GM19463 (cell line): ENCODE data around the gene NPPC.
A peak's percentile ranks its signal among the peaks of the same experiment; 100 is the strongest.
"Not testable (repeated sequence)": the region's sequence is repeated elsewhere in the genome, so short reads cannot be mapped to it uniquely, and the experiment has no call there.

Source experiments
- ATAC-seq: cut with Tn5 transposase; IDR thresholded peaks from one replicate; pipeline ENCODE4 v1.9.1; 2021; ENCODE audit warnings: mild to moderate bottlenecking, moderate library complexity; ENCODE audit not compliant: unreplicated experiment

The NPPC gene

DNA sequence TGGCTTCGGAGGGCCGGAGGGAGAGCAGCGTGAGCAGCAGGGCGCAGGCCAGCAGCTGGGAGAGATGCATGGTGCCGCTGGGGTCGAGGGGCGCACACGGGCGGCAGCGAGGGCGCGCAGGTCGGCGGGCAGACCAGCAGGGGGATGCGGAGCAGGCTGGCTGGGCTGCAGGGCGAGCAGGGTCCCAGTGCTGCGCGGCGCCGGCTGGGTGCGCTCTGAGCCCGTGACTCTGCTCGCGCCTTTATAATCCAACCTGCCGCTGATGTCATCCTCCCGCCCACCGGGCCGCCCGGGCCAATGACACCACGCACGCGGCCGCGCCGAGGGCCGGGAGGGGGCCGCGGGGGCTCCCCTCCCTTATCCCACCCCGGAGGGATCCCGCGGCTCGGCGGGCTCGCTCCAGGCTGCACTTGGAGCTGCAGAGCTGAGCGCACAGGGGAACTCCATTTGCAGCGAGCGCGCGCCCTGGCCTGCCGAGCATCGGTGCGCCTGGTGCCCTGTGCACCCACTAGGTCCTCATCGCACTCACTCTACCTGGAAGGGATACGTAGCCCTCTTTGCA lies at the start of gene NPPC:
Gene NPPC, minus strand, starts transcription at position 217 of the 562 bp plus-strand sequence. Its CDS starts 147 bp downstream, at position 70.
- ATAC-seq: peak; percentile 53

- ATAC-seq: no peak
Measured at GRCh38 chr2:231975001-231975400, 48.8 kb upstream of the NPPC start.

- ATAC-seq: no peak
Measured at GRCh38 chr2:231970461-231970860, 44.3 kb upstream of the NPPC start.

DNA sequence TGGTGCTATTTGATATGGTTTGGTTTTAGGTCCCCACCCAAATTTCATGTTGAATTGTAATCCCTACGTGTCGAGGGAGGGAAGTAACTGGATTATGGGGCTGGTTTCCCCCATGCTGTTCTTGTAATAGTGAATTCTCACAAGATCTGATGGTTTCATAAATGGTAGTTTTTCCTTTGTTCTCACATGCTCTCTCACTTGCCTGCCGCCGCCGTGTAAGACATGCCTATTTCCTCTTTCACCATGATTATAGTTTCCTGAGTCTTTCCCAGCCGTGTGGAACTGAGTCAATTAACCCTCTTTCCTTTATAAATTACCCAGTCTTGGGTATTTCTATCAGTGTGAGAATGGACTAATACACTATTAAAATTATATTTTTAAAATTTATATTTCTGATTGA lies 42.6 kb upstream of the NPPC start:
- no peak for ATAC-seq

GRCh38 chr2:231966886-231967285 lies 40.7 kb upstream of the NPPC start:
- no peak for ATAC-seq

DNA sequence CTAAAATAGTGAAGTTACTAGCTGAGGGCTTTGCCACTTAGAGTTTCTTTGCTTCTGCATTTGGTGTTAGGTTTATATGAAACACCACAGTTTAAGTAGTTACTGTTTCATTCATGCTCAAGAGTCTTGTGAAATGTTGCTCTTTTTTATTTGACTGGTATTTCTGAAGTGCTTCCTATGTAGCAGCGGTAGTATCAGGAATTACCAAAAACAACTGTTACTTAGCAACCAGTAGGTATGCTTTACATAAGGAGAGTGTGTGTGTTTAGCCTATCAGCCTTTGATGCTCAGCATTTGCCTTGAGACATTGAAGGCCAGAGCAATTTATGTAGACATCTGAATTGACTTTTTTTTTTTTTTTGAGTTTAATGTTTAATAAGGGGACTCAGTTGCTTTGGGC lies 38.9 kb upstream of the NPPC start:
- no peak for ATAC-seq

DNA sequence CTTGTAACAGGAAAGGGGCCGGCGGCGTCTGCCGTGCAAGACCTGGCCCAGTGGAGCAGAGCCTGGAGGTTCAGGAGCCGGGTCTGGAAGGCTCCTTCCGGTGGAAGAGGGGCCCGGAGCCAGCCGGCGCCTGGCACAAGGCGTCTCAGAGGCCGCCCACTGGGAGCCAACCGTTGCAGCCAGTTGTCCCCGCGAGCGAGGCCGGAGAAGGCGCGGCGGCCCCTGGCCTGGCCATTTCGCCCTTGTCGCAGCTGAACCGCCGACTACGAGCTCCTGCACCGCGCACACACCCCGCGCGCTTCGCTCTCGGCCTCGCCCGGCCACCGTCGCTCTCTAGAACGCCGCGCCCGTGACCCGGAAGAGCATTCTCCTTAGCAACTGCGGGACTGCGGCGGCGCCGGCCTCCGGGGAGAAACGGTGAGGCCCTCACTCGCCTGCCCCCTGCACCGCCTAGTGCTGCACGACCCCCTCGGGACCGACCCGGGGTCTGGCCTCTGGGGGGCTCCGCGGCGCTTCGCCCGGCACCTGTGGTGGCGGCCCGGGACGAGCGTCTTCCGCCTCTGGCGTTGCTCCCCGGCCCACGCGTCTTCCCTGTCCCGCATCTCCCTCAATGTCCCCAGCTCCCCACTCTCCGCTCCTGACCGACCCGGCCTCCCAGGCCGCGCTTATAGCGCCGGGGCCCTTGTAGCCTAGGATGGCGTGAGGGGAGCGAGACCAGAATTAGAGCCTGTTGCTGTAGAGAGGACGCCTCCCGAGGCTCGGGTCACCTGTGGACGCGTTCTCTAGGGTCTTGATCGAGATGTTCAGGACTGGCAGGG lies 35.4 kb upstream of the NPPC start, which contains the start of gene DIS3L2:
Gene DIS3L2, plus strand, starts transcription at position 365 of the 818 bp plus-strand sequence. CDS start 53,215 bp downstream, outside the sequence.
- ATAC-seq: peak; percentile 96

- ATAC-seq: no peak
Measured at GRCh38 chr2:231960810-231961348, 34.7 kb upstream of the NPPC start.

- ATAC-seq: no peak
Measured at GRCh38 chr2:231957913-231958763, 31.9 kb upstream of the NPPC start.

GRCh38 chr2:231955758-231956472 lies 29.7 kb upstream of the NPPC start:
- ATAC-seq: no peak

DNA sequence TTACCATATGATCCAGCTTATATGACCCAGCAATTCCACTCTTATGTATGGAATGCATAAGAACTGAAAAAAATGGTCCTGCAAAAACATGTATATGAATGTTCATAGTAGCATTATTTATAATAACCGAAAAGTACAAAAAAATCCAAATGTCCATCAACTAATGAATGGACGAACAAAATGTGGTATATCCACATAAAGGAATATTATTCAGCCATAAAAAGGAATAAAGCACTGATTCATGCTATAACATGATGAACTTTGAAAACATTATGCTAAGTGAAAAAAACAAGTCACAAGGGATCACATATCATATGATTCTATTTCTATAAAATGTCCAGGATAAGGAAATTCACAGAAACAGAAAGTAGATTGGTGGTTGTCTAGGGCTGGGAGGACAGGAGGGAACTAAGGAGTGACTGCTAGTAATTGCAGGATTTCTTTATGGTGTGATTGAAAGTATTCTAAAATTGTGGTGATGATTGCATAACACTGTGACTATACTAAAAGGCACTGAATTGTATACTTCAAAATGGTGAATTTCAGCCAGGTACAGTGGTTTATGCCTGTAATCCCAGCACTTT lies 25.3 kb upstream of the NPPC start:
- no peak for ATAC-seq

DNA sequence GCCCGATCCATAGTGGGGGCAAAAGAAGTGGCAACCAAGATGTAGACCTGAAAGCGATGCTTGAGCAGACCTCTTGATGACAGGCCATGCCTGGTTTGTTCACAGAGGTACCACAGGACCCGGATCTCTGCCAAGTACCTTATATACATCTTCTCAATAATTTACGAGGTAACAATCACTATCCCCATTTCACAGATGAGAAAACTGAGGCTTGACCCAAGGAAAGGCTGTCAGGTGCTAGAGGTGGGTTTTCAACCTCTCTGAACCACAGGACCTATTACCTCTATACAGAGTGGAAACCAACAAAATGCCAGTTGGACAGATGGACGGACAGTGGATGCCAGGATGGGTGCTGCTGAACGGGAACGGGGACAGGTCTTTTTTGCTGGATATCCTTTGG lies 21.5 kb upstream of the NPPC start:
- no peak for ATAC-seq

- ATAC-seq: not testable (repeated sequence)
Measured at GRCh38 chr2:231947112-231947511, 20.9 kb upstream of the NPPC start.

- ATAC-seq: no peak
Measured at GRCh38 chr2:231946241-231946814, 20.1 kb upstream of the NPPC start.

DNA sequence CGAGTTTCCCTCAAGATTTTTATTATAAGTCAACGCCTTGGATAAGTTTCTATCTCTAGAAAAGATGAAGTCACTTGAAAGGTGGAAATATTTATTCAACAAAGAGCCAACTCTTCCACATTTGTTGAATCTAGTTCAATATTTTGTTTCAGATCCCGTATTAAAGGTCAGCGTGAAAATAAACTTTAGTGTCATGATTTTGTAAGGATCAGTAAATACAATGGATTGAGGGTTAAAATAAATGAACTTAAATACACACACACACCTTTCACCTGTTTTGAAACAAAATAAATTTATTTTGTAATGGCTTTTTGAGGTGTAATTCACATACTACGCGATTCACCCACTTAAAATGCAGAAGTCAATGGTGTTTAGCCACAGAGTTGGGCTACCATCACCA lies 16.0 kb upstream of the NPPC start:
- no peak for ATAC-seq

- no peak for ATAC-seq
Measured at GRCh38 chr2:231941673-231942072, 15.5 kb upstream of the NPPC start.

DNA sequence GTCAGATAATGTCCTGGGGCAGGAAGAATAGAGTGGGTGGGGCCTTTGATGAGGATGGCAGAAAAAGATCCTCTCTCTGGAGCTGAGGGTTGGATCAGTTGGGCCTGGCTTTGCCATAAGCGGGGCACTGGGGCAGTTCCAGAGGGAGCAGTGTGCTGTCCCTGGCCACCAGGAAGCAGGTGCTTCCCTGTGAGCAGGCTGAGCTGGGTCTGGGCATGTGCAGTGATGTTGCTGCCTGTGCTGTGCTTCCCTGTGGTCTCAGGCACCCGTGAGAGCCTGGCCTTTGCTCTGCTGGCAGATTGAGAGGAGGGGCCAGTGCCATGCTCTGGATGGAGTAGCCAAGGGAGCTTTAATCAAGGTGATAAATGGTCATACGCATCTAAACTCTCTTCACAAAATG lies 14.6 kb upstream of the NPPC start:
- no peak for ATAC-seq

DNA sequence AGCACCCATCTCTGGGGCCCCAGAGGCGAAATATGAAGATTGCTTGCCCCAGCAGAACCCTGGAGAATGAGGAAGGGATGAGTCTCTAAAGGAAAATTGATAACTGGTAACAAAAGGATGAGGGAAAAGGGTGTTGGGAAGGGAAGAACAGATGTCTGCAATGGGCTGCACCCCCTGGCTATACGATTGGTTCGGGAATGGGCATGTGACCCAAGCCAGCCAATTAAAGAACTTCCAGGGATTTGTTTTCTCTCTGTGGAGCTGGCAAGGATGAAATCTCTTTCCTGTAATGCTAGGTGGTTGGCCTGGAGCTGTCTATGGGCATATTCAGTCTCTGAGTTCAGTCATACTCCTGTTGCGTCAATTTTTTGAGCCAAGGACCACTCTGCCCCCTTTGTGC lies 12.8 kb upstream of the NPPC start:
- no peak for ATAC-seq

GRCh38 chr2:231937057-231937456 lies 10.9 kb upstream of the NPPC start:
- ATAC-seq: no peak

- ATAC-seq: no peak
Measured at GRCh38 chr2:231936491-231936890, 10.3 kb upstream of the NPPC start.
